ENCODE data around the gene TSPO2. TPM values are rescaled to one million over a fixed set of nuclear protein-coding genes. Genes with fewer than 3 reads are reported as not detected.

TSPO2 gene
- polyA plus RNA-seq, 3 donors = not detected

GRCh38 chr6:41072836-41073202 lies 30.6 kb downstream of the TSPO2 start, which contains the start of gene NFYA:
TSS of gene NFYA (plus strand) at chr6:41072974. CDS start at chr6:41079090, 6,116 bp downstream.
- peaks cover 8 to 22% of the 10 kb centered on the region in 2 donors for H3K36me3 ChIP-seq (replicated peaks in 1 of 2; ENCODE audit: control insufficient read depth in 1 of 2, insufficient read depth in 2 of 2, low read length in 2 of 2)
- Mint-ChIP-seq H3K36me3 (peaks cover 24 to 26% of the 10 kb centered on the region in 2 donors), H3K27ac (peak within 1 kb of the TSS; percentile 97 to 99 (median 98)), H3K4me1 (peaks cover 29% of the 10 kb centered on the region), H3K9me3 (no peaks in the 10 kb centered on the region), H3K4me3 (peak within 1 kb of the TSS; percentile 92 to 93), H3K27me3 (ENCODE audit: low read depth in 3 of 3) (no peaks in the 10 kb centered on the region)
- H3K79me2 ChIP-seq (ENCODE audit: insufficient read depth, low read length) = peaks cover 55% of the 10 kb centered on the region
- intact Hi-C loops (cut with micrococcal nuclease) = loop anchor here (5.0 to 10.0 kb wide), 3 partner anchors 109 to 662 kb away; partner anchors contain the start of gene TFEB (in 1 of the 2)
- H3K4me1 ChIP-seq (ENCODE audit: control insufficient read depth in 1 of 2, insufficient read depth in 2 of 2, low read length in 2 of 2) = peaks cover 18 to 27% of the 10 kb centered on the region in 2 donors
- peak within 1 kb of the TSS; percentile 80 to 88 (median 88) for H3K4me3 ChIP-seq (replicated peaks in 1 of 3; ENCODE audit: low read depth in 2 of 3, low read length in 3 of 3)
- H3K9ac ChIP-seq (ENCODE audit: insufficient read depth, low read length, poor library complexity, severe bottlenecking) = peak within 1 kb of the TSS; percentile 99
- no peak for DNase-seq
- 0% methylated on average over 36 of the region's 37 CpGs for WGBS (ENCODE audit: insufficient coverage)
- peaks cover 18% of the 10 kb centered on the region for H4K20me1 ChIP-seq (ENCODE audit: insufficient read depth, low read length)
- no peaks in the 10 kb centered on the region for H3K9me3 ChIP-seq (replicated peaks in 1 of 2; ENCODE audit: control insufficient read depth in 1 of 2, insufficient read depth in 1 of 2, low read length in 2 of 2)
- peak within 1 kb of the TSS; percentile 82 for H2AFZ ChIP-seq (ENCODE audit: insufficient read depth, low read depth, low read length, poor library complexity, severe bottlenecking)
- no peak for TF ChIP-seq CTCF (IDR thresholded peaks at IDR 0.05)
- H3K27me3 ChIP-seq (ENCODE audit: control insufficient read depth in 2 of 2, insufficient read depth in 2 of 2, low read length in 2 of 2) = no peaks in the 10 kb centered on the region
- peak within 1 kb of the TSS; percentile 96 to 98 for H3K27ac ChIP-seq (ENCODE audit: low read depth in 1 of 2, low read length in 2 of 2)
- H3K4me2 ChIP-seq (replicated peaks; ENCODE audit: extremely low read depth, low read length, poor library complexity, severe bottlenecking) = peak within 1 kb of the TSS; percentile 83

- peaks cover 19 to 20% of the 10 kb centered on the region in 2 donors for H3K36me3 Mint-ChIP-seq
- Histone ChIP-seq H3K4me1 (ENCODE audit: control insufficient read depth in 1 of 2, insufficient read depth in 2 of 2, low read length in 2 of 2) (peaks cover 18 to 27% of the 10 kb centered on the region in 2 donors), H3K79me2 (ENCODE audit: insufficient read depth, low read length) (peaks cover 61% of the 10 kb centered on the region), H3K4me3 (replicated peaks in 1 of 3; ENCODE audit: low read depth in 2 of 3, low read length in 3 of 3) (peak overlapping the region; percentile 80 to 88 (median 88)), H3K9me3 (replicated peaks in 1 of 2; ENCODE audit: control insufficient read depth in 1 of 2, insufficient read depth in 1 of 2, low read length in 2 of 2) (no peaks in the 10 kb centered on the region), H3K27me3 (ENCODE audit: control insufficient read depth in 2 of 2, insufficient read depth in 2 of 2, low read length in 2 of 2) (no peaks in the 10 kb centered on the region), H4K20me1 (ENCODE audit: insufficient read depth, low read length) (peaks cover 24% of the 10 kb centered on the region), H3K4me2 (replicated peaks; ENCODE audit: extremely low read depth, low read length, poor library complexity, severe bottlenecking) (peak overlapping the region; percentile 83), H3K27ac (ENCODE audit: low read depth in 1 of 2, low read length in 2 of 2) (peak overlapping the region; percentile 96 to 98), H2AFZ (ENCODE audit: insufficient read depth, low read depth, low read length, poor library complexity, severe bottlenecking) (peak overlapping the region; percentile 67), H3K36me3 (replicated peaks in 1 of 2; ENCODE audit: control insufficient read depth in 1 of 2, insufficient read depth in 2 of 2, low read length in 2 of 2) (peaks cover 4 to 22% of the 10 kb centered on the region in 2 donors), H3K9ac (ENCODE audit: insufficient read depth, low read length, poor library complexity, severe bottlenecking) (peak overlapping the region; percentile 99)
- no peaks in the 10 kb centered on the region for H3K9me3 Mint-ChIP-seq
- peak; percentile 60 to 76 (median 67) for DNase-seq
- no peaks in the 10 kb centered on the region for H3K27me3 Mint-ChIP-seq (ENCODE audit: low read depth in 3 of 3)
- peak overlapping the region; percentile 86 to 92 for H3K4me3 Mint-ChIP-seq
- peaks cover 29% of the 10 kb centered on the region for H3K4me1 Mint-ChIP-seq
- intact Hi-C loops (cut with micrococcal nuclease) = loop anchor here (5.0 to 10.0 kb wide), 3 partner anchors 109 to 661 kb away; partner anchors contain the start of gene TFEB (in 1 of the 2)
- peak; percentile 72 for TF ChIP-seq CTCF (IDR thresholded peaks at IDR 0.05)
- peak overlapping the region; percentile 94 to 99 (median 96) for H3K27ac Mint-ChIP-seq
- WGBS (ENCODE audit: insufficient coverage) = under 1% methylated on average over 72 of the region's 74 CpGs
Measured at GRCh38 chr6:41073203-41073967, 31.1 kb downstream of the TSPO2 start.
